A549 (cell line): ENCODE measurements around the gene EGFLAM. TPM values are rescaled to one million over a fixed set of nuclear protein-coding genes. Genes with fewer than 3 reads are reported as not detected.

Source experiments
- ATAC-seq, 2 experiments: fragments of 200-7000 bp in 1 of 2; fragments of >200 bp in 1 of 2; cut with Nextera tagmentation in 1 of 2; cut with Tn5 transposase in 1 of 2; 3 replicates each; pipeline versions ENCODE4 v1.8.0 to v1.9.1; 2018 to 2020; ENCODE audit warnings: mild to moderate bottlenecking in 1 of 2, moderate library complexity in 1 of 2
- CTCF ChIA-PET: fragments of 300-600 bp; sonication (Branson Sonifier 250); formaldehyde crosslinking; extraction: SDS; loops from one replicate; lab custom pipeline; 2021; ENCODE audit warnings: antibody characterized with exemption, inconsistent platforms; lab: Yijun Ruan, JAX
- POLR2A ChIA-PET: fragments of 350-600 bp; formaldehyde crosslinking; extraction: SDS; loops from one replicate; lab custom pipeline; 2021; ENCODE audit warnings: antibody characterized with exemption, inconsistent platforms; lab: Yijun Ruan, JAX
- DNase-seq, 2 experiments: peaks; one replicate each; pipeline versions ENCODE4 v3.0.0 to v3.0.0-alpha.2; 2011 to 2016; ENCODE audit warnings: low read depth in 1 of 2, low spot score in 1 of 2
- FAIRE-seq: peaks from 2 replicates; lab custom pipeline; 2011; peaks lifted over from hg19 to GRCh38; lab: Jason Lieb, UNC
- H3K27ac ChIP-seq, 2 experiments: fragments of >200 bp; sonication (Bioruptor Twin); formaldehyde crosslinking; 3 replicates each; pipeline ENCODE4 v1.5.1; 2016 to 2017
- H3K4me1 ChIP-seq: fragments of >200 bp; sonication (Bioruptor Twin); formaldehyde crosslinking; 3 replicates; pipeline ENCODE4 v1.6.1; 2016
- H3K4me2 ChIP-seq: fragments of >200 bp; sonication (Bioruptor Twin); formaldehyde crosslinking; 3 replicates; pipeline ENCODE4 v1.6.1; 2016
- H3K4me3 ChIP-seq: fragments of >200 bp; sonication (Bioruptor Twin); formaldehyde crosslinking; 3 replicates; pipeline ENCODE4 v1.5.1; 2016
- H3K9me3 ChIP-seq: fragments of >200 bp; sonication (Bioruptor Twin); formaldehyde crosslinking; 3 replicates; pipeline ENCODE4 v1.6.1; 2016
- BHLHE40 ChIP-seq: IDR thresholded peaks from 2 replicates; pipeline ENCODE4 v1.6.1; 2012; ENCODE audit warnings: low read depth, low read length, inconsistent platforms
- CBX2 ChIP-seq: fragments of 200-600 bp; sonication (generic); IDR thresholded peaks from 2 replicates; pipeline ENCODE4 v1.6.1; 2016; ENCODE audit warnings: low read depth, mild to moderate bottlenecking, borderline replicate concordance
- CBX8 ChIP-seq: fragments of 200-600 bp; sonication (generic); IDR thresholded peaks from 2 replicates; pipeline ENCODE4 v1.6.1; 2016
- CTCF ChIP-seq: fragments of >200 bp; sonication (Bioruptor Twin); formaldehyde crosslinking; IDR thresholded peaks from 3 replicates; pipeline ENCODE4 v1.5.1; 2016
- EHF ChIP-seq: fragments of 250-450 bp; sonication (Bioruptor Pico); IDR thresholded peaks from 2 replicates; pipeline ENCODE4 v1.5.0; 2020; ENCODE audit warnings: mild to moderate bottlenecking
- EHMT2 ChIP-seq: fragments of 200-600 bp; sonication (generic); IDR thresholded peaks from 2 replicates; pipeline ENCODE4 v1.6.1; 2016; ENCODE audit warnings: antibody characterized with exemption, low read depth, mild to moderate bottlenecking, moderate library complexity
- ESRRA ChIP-seq: fragments of 150-350 bp; IDR thresholded peaks from 2 replicates; pipeline ENCODE4 v1.6.1; 2014; ENCODE audit warnings: mild to moderate bottlenecking, low read length, borderline replicate concordance
- HMGXB4 ChIP-seq: fragments of 250-450 bp; sonication (Bioruptor Pico); IDR thresholded peaks from 2 replicates; pipeline ENCODE4 v1.5.0; 2021; ENCODE audit warnings: mild to moderate bottlenecking, moderate library complexity, borderline replicate concordance
- HOXB5 ChIP-seq: fragments of 250-450 bp; sonication (Bioruptor Pico); IDR thresholded peaks from 2 replicates; pipeline ENCODE4 v1.5.0; 2020; ENCODE audit warnings: mild to moderate bottlenecking, moderate library complexity
- JUNB ChIP-seq: fragments of >200 bp; sonication (Bioruptor Twin); formaldehyde crosslinking; IDR thresholded peaks from 2 replicates; pipeline ENCODE4 v1.6.1; 2016
- MYC ChIP-seq: IDR thresholded peaks from 2 replicates; pipeline ENCODE4 v1.6.1; 2012; ENCODE audit warnings: mild to moderate bottlenecking, inconsistent platforms, low read length, improper control_type of control experiment, borderline replicate concordance
- NPAS2 ChIP-seq: fragments of 250-450 bp; sonication (Bioruptor Pico); IDR thresholded peaks from 2 replicates; pipeline ENCODE4 v1.8.0; 2022; ENCODE audit warnings: mild to moderate bottlenecking, moderate library complexity, borderline replicate concordance
- POLR2A ChIP-seq: IDR thresholded peaks from 2 replicates; pipeline ENCODE4 v1.6.1; 2012; ENCODE audit warnings: mild to moderate bottlenecking, low read length
- RARB ChIP-seq: fragments of 250-450 bp; sonication (Bioruptor Pico); IDR thresholded peaks from 2 replicates; pipeline ENCODE4 v1.8.0; 2021; ENCODE audit warnings: mild to moderate bottlenecking, moderate library complexity
- SREBF2 ChIP-seq: fragments of 450-650 bp; IDR thresholded peaks from 2 replicates; pipeline ENCODE4 v1.6.1; 2014; ENCODE audit warnings: mild to moderate bottlenecking, moderate library complexity
- WGBS: methylation state at CpG from one replicate; pipeline ENCODE4 v1.1.6; 2017; ENCODE audit errors: missing lambda C conversion rate; 5-methylcytosine and 5-hydroxymethylcytosine counted together
- polyA plus RNA-seq, 4 experiments: library from polyadenylated mRNA; depleted of rRNA in 3 of 4; stranded (reverse); fragments of >200 nt; fragmentation: RNase III in 1 of 4; extraction: RNeasy Plus Mini Kit Qiagen cat#74134 plus additional on column Dnase treatment in 1 of 4; gene quantifications; 2 replicates in 3 of 4; 3 replicates in 1 of 4; pipeline ENCODE4 v1.2.3, GENCODE V29; 2011 to 2017
- TF ChIP-seq, protein P1 (sequence below): fragments of 250-450 bp; sonication (Bioruptor Pico); IDR thresholded peaks from 2 replicates; pipeline ENCODE4 v1.5.0; 2020; ENCODE audit warnings: low read depth, mild to moderate bottlenecking, moderate library complexity
- TF ChIP-seq, protein P2 (sequence below): IDR thresholded peaks from 2 replicates; pipeline ENCODE4 v1.6.1; 2012
- TF ChIP-seq, protein P3 (sequence below): IDR thresholded peaks from 2 replicates; pipeline ENCODE4 v1.6.1; 2012; ENCODE audit warnings: low read depth, borderline replicate concordance

EGFLAM gene
- polyA plus RNA-seq, 2 of the 4 experiments (the other 2 are of a cell fraction), result 0.13 TPM; not detected in 1

DNA sequence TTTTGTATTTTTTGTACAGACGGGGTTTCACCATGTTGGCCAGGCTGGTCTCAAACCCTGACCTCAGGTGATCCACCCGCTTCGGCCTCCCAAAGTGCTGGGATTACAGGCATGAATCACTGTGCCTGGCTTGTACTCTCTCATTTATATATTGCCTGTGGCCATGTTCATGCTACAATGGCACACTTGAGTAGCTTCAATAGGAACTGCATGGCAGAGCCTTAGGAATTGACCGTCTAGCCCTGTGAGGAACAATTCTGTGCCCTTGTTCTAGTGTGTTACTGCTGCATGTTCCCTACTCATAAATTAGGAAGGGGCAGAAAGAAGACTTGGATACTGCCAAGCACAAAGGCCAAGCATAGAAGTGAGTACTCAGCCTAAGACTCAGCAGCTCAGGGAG is 193.8 kb downstream of the EGFLAM start:
- DNase-seq (no peak), FAIRE-seq (no peak), ATAC-seq (no peak)
- Histone ChIP-seq H3K4me3 (no peak overlapping the region), H3K4me1 (no peaks in the 10 kb centered on the region), H3K27ac (no peak overlapping the region), H3K4me2 (no peak overlapping the region), H3K9me3 (no peaks in the 10 kb centered on the region)
- WGBS, result 97% methylated on average over 4 of the region's 4 CpGs
- TF ChIP-seq, protein P1, sequence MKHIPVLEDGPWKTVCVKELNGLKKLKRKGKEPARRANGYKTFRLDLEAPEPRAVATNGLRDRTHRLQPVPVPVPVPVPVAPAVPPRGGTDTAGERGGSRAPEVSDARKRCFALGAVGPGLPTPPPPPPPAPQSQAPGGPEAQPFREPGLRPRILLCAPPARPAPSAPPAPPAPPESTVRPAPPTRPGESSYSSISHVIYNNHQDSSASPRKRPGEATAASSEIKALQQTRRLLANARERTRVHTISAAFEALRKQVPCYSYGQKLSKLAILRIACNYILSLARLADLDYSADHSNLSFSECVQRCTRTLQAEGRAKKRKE (CRISPR knock-in tag), result no peak
- TF ChIP-seq, protein P2, sequence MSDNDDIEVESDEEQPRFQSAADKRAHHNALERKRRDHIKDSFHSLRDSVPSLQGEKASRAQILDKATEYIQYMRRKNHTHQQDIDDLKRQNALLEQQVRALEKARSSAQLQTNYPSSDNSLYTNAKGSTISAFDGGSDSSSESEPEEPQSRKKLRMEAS, result no peak
- no peak for TF ChIP-seq CBX8
- TF ChIP-seq EHMT2, result no peak
- TF ChIP-seq BHLHE40, result no peak
- TF ChIP-seq HOXB5 (CRISPR knock-in tag), result no peak
- TF ChIP-seq RARB (CRISPR knock-in tag), result no peak
- TF ChIP-seq, protein P3, sequence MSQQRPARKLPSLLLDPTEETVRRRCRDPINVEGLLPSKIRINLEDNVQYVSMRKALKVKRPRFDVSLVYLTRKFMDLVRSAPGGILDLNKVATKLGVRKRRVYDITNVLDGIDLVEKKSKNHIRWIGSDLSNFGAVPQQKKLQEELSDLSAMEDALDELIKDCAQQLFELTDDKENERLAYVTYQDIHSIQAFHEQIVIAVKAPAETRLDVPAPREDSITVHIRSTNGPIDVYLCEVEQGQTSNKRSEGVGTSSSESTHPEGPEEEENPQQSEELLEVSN, result no peak
- no peak for TF ChIP-seq SREBF2
- TF ChIP-seq EHF, result no peak
- no peak for TF ChIP-seq CTCF
- no peak for TF ChIP-seq JUNB
- TF ChIP-seq POLR2A, result no peak
- no peak for TF ChIP-seq NPAS2 (CRISPR knock-in tag)
- no peak for TF ChIP-seq CBX2
- CTCF ChIA-PET, result interaction anchor here (0.9 to 5.9 kb wide), 6 partner anchors 9 to 470 kb away, joined by 3 to 47 read pairs (median 6); no protein-coding TSS in a partner anchor
- POLR2A ChIA-PET, result no interaction called here

DNA sequence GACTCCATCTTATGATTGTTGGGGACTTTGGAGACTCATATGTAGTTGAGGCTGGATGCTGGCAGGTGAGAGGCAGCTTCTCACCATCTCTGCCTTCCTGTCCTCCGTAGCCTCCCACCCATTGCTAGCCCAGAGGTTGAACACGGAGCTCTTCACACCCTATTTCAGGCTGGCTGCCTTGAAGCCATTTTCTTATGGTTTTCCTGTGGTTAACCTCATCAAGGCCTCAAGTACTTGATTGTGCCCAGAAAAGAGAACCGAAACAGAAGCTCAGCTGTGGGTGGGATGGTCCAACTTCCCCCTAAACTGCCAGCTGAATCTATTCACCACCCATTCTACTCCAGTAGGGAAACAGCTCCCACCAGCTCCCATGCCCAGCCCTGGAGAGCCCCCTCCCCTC is 195.1 kb downstream of the EGFLAM start:
- no peak for FAIRE-seq
- no peak overlapping the region for H3K4me3 ChIP-seq
- H3K9me3 ChIP-seq, result no peaks in the 10 kb centered on the region
- H3K27ac ChIP-seq, result no peak overlapping the region
- TF ChIP-seq HMGXB4 (CRISPR knock-in tag), result no peak
- TF ChIP-seq, protein P2, result no peak
- TF ChIP-seq MYC, result no peak
- TF ChIP-seq ESRRA, result no peak
- TF ChIP-seq, all 56 proteins: peak for 0
- DNase-seq, result no peak
- 70% methylated on average over 3 of the region's 3 CpGs for WGBS
- Histone ChIP-seq H3K4me2 (no peak overlapping the region), H3K4me1 (no peaks in the 10 kb centered on the region)
- ATAC-seq, result no peak
- ChIA-PET CTCF (interaction anchor here (1.0 to 5.9 kb wide), 3 partner anchors 12 to 356 kb away, joined by 3 to 47 read pairs (median 7); no protein-coding TSS in a partner anchor), POLR2A (interaction anchor here (0.7 kb wide), 1 partner anchor 41 kb away, joined by 3 read pairs; no protein-coding TSS in a partner anchor)
